Neural crest cell (in vitro differentiated cells): ENCODE results near the gene HHLA2. TPM values are rescaled to one million over a fixed set of nuclear protein-coding genes. Genes with fewer than 3 reads are reported as not detected.

ENCODE experiments used
- DNase-seq: peaks from one replicate; pipeline ENCODE4 v3.0.0; 2021; ENCODE audit warnings: low read depth, mixed read lengths, low spot score
- H3K27ac Mint-ChIP-seq: one replicate; pipeline ENCODE4 v1.8.0; 2021; ENCODE audit warnings: mild to moderate bottlenecking, mixed read lengths; ENCODE audit not compliant: unreplicated experiment
- H3K27me3 Mint-ChIP-seq: 2 replicates; pipeline ENCODE4 v1.8.0; 2021; ENCODE audit warnings: low read depth, mild to moderate bottlenecking, mixed read lengths
- H3K36me3 Mint-ChIP-seq: 2 replicates; pipeline ENCODE4 v1.8.0; 2021; ENCODE audit warnings: low read depth, mild to moderate bottlenecking, mixed read lengths
- H3K4me1 Mint-ChIP-seq: 2 replicates; pipeline ENCODE4 v1.8.0; 2021; ENCODE audit warnings: mixed read lengths
- H3K4me3 Mint-ChIP-seq: one replicate; pipeline ENCODE4 v1.8.0; 2021; ENCODE audit warnings: mild to moderate bottlenecking, mixed read lengths
- H3K9me3 Mint-ChIP-seq: 2 replicates; pipeline ENCODE4 v1.8.0; 2021; ENCODE audit warnings: mixed read lengths
- CTCF ChIP-seq: fragments of 200-600 bp; sonication (generic); conservative IDR thresholded peaks from 2 replicates; pipeline ENCODE4 v1.5.0; 2021; ENCODE audit warnings: antibody characterized with exemption, mild to moderate bottlenecking
- total RNA-seq: library from RNA; stranded (reverse); gene quantifications from 2 replicates; pipeline ENCODE4 v1.2.1, GENCODE V29; 2021

HHLA2 gene
- total RNA-seq, 1 donor from 2014 or later = not detected

- H3K27me3 Mint-ChIP-seq = no peaks in the 10 kb centered on the region
- no peak overlapping the region for H3K27ac Mint-ChIP-seq
- no peak overlapping the region for H3K4me3 Mint-ChIP-seq
- H3K9me3 Mint-ChIP-seq = no peaks in the 10 kb centered on the region
- TF ChIP-seq CTCF = no peak
- DNase-seq = no peak
- H3K4me1 Mint-ChIP-seq = no peaks in the 10 kb centered on the region
- no peaks in the 10 kb centered on the region for H3K36me3 Mint-ChIP-seq
Observed at GRCh38 chr3:108315767-108316301, 19.5 kb downstream of the HHLA2 start.

GRCh38 chr3:108319428-108320082, 23.2 kb downstream of the HHLA2 start:
- TF ChIP-seq CTCF = no peak

GRCh38 chr3:108320746-108321350, 24.5 kb downstream of the HHLA2 start:
- Mint-ChIP-seq H3K27me3 (no peaks in the 10 kb centered on the region), H3K4me3 (no peak overlapping the region), H3K9me3 (no peaks in the 10 kb centered on the region), H3K4me1 (no peaks in the 10 kb centered on the region), H3K27ac (no peak overlapping the region), H3K36me3 (no peaks in the 10 kb centered on the region)
- no peak for TF ChIP-seq CTCF
- no peak for DNase-seq

More at GRCh38 chr3:108319428-108320082, 23.2 kb downstream of the HHLA2 start:
- H3K27me3 Mint-ChIP-seq = no peaks in the 10 kb centered on the region
- no peaks in the 10 kb centered on the region for H3K9me3 Mint-ChIP-seq
- DNase-seq = no peak
- no peaks in the 10 kb centered on the region for H3K36me3 Mint-ChIP-seq
- no peak overlapping the region for H3K27ac Mint-ChIP-seq
- H3K4me3 Mint-ChIP-seq = no peak overlapping the region
- H3K4me1 Mint-ChIP-seq = no peaks in the 10 kb centered on the region

- Mint-ChIP-seq H3K4me3 (no peak overlapping the region), H3K27ac (no peak overlapping the region)
Observed at GRCh38 chr3:108322352-108322751, 26.0 kb downstream of the HHLA2 start.

GRCh38 chr3:108324177-108324576, 27.8 kb downstream of the HHLA2 start:
- no peaks in the 10 kb centered on the region for H3K27me3 Mint-ChIP-seq
- no peak for TF ChIP-seq CTCF
- no peak overlapping the region for H3K4me3 Mint-ChIP-seq
- DNase-seq = no peak
- no peaks in the 10 kb centered on the region for H3K4me1 Mint-ChIP-seq
- peaks cover 6% of the 10 kb centered on the region for H3K9me3 Mint-ChIP-seq
- no peaks in the 10 kb centered on the region for H3K36me3 Mint-ChIP-seq
- no peak overlapping the region for H3K27ac Mint-ChIP-seq

More at GRCh38 chr3:108322352-108322751, 26.0 kb downstream of the HHLA2 start:
- no peaks in the 10 kb centered on the region for H3K36me3 Mint-ChIP-seq
- TF ChIP-seq CTCF = no peak
- H3K27me3 Mint-ChIP-seq = no peaks in the 10 kb centered on the region
- no peak for DNase-seq
- H3K9me3 Mint-ChIP-seq = peaks cover 5% of the 10 kb centered on the region
- no peaks in the 10 kb centered on the region for H3K4me1 Mint-ChIP-seq
